PFSK-1 (cell line): ENCODE data around the gene NUP188.

ENCODE experiments used
- FOXP2 ChIP-seq: optimal IDR thresholded peaks from 2 replicates; pipeline ENCODE3; 2011; ENCODE audit warnings: borderline replicate concordance, control low read depth, inconsistent platforms; ENCODE audit not compliant: insufficient read depth; ENCODE audit errors: extremely low read length, extremely low read depth
- POLR2AphosphoS5 ChIP-seq: IDR thresholded peaks from 2 replicates; pipeline ENCODE4 v1.6.1; 2012; ENCODE audit warnings: low read depth, mild to moderate bottlenecking, control low read depth, low read length, moderate library complexity
- SIN3A ChIP-seq: IDR thresholded peaks from 2 replicates; pipeline ENCODE4 v1.6.1; 2012; ENCODE audit warnings: mild to moderate bottlenecking, low read length, moderate library complexity, borderline replicate concordance; ENCODE audit not compliant: insufficient read depth
- TAF1 ChIP-seq: IDR thresholded peaks from 2 replicates; pipeline ENCODE4 v1.6.1; 2012; ENCODE audit warnings: low read length, control low read depth, borderline replicate concordance; ENCODE audit not compliant: insufficient read depth
- TF ChIP-seq, protein P1 (sequence below), 2 experiments: IDR thresholded peaks; 2 replicates each; pipeline versions ENCODE4 v1.6.1 to v1.8.0; 2011 to 2012; ENCODE audit warnings: low read depth in 2 of 2, low read length in 2 of 2, control low read depth in 1 of 2, inconsistent platforms in 1 of 2, mild to moderate bottlenecking in 1 of 2, moderate library complexity in 1 of 2; ENCODE audit not compliant: insufficient read depth in 1 of 2

NUP188 gene

DNA sequence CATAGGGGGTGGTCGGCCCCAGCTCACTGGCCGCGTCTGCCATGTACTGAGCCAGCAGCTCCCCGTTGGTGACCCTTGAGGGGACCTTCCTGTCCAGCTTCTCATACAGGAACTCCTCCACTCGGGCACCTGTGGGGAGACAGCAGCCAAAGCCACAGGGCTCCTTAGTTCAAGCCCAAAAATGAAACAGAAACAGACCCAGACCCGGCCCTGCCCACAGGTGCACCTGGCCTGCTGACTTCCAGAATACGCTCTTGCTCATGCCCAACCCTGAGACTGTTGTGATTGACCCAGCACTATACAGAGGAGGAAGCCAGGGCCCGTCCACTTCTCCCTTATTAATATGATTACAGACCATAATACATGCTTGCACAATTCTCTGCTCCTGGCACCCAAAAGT is 73.6 kb downstream of the NUP188 start:
- TF ChIP-seq POLR2AphosphoS5 (no peak), SIN3A (no peak), TAF1 (no peak), FOXP2 (no peak)
- TF ChIP-seq, protein P1, sequence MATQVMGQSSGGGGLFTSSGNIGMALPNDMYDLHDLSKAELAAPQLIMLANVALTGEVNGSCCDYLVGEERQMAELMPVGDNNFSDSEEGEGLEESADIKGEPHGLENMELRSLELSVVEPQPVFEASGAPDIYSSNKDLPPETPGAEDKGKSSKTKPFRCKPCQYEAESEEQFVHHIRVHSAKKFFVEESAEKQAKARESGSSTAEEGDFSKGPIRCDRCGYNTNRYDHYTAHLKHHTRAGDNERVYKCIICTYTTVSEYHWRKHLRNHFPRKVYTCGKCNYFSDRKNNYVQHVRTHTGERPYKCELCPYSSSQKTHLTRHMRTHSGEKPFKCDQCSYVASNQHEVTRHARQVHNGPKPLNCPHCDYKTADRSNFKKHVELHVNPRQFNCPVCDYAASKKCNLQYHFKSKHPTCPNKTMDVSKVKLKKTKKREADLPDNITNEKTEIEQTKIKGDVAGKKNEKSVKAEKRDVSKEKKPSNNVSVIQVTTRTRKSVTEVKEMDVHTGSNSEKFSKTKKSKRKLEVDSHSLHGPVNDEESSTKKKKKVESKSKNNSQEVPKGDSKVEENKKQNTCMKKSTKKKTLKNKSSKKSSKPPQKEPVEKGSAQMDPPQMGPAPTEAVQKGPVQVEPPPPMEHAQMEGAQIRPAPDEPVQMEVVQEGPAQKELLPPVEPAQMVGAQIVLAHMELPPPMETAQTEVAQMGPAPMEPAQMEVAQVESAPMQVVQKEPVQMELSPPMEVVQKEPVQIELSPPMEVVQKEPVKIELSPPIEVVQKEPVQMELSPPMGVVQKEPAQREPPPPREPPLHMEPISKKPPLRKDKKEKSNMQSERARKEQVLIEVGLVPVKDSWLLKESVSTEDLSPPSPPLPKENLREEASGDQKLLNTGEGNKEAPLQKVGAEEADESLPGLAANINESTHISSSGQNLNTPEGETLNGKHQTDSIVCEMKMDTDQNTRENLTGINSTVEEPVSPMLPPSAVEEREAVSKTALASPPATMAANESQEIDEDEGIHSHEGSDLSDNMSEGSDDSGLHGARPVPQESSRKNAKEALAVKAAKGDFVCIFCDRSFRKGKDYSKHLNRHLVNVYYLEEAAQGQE (IDR thresholded peaks at IDR 0.05; ENCODE audit: insufficient read depth in 1 of 2, low read depth in 2 of 2, low read length in 2 of 2), result no peak

DNA sequence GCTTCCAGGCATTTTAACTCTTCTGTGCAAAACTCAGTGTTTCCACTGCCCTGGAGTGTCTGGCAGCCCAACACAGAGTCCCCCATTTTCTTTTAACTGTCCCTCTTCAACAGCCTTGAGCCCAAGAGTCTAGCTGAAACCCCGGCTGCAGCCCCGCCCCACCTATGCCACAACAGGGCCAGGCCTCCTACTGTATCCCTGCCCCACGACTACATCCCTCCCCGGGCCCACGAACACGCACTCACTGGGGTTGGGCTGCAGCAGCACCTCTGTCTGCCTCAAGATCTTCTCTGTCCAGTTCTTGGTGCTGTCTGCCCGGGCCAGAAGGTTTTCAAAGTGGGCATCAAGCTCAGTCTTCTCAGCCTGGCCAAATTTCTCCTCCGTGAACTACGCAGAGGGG is 74.5 kb downstream of the NUP188 start:
- no peak for TF ChIP-seq FOXP2
- TF ChIP-seq TAF1, result no peak
- TF ChIP-seq, protein P1 (IDR thresholded peaks at IDR 0.05; ENCODE audit: insufficient read depth in 1 of 2, low read depth in 2 of 2, low read length in 2 of 2), result no peak
- no peak for TF ChIP-seq SIN3A
- TF ChIP-seq POLR2AphosphoS5, result no peak

DNA sequence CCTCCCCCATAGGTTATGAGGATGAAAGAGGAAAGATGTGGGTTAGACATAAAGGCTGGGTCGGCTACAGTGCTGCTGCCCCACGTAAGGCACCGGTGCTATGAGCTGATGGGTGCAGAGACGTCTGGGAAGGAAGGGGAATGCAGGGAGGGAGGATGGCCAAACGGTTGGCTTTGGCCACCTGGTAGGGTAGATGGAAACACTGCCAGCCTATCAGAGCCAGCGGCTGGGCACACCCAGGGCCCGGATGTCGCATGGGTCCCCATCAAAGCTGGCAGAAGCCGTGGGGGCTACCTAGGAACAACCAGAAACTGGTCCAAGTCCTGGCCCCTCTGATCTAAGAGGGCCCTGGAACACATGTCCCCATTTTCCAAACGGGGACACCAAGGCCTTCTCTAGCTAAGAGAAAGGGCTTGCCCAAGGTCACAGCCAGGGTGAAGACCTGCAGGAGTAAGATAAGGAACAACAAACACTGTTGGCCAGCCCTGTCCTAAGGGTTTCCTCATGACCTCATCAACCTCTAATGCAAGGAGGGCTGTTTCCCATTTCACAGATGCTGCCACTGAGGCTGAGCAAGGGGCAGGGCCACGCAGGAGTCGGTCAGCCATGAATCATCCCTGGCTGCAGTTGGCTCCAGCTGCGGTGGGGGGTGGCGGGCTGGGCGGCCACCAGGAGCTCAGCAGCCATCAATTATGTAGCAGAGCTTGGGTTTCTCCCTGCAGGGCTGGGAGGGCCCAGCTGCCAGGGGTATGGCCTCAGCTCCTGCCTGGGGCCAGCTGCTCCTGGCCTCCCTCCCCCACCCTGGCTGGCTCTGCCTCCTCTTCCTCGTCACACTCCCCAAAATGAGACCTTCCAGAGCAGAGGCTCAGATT is 75.8 kb downstream of the NUP188 start:
- TF ChIP-seq POLR2AphosphoS5 (no peak), SIN3A (no peak), TAF1 (no peak), FOXP2 (no peak)
- TF ChIP-seq, protein P1 (IDR thresholded peaks at IDR 0.05; ENCODE audit: insufficient read depth in 1 of 2, low read depth in 2 of 2, low read length in 2 of 2), result no peak

DNA sequence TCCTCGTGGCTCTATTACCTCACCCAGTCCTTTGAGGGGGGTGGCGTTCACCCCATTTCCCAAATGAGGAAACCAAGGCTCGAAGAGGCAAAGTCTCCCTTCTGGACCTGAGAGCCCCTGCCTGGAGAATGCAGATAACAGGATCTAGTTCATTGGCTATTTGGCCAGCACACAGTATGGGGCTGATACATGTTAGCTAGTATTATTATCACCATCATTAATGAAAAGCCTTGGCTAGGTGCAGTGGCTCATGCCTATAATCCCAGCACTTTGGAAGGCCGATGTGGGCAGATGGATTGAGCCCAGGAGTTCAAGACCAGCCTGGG is 76.4 kb downstream of the NUP188 start:
- TF ChIP-seq POLR2AphosphoS5 (no peak), FOXP2 (no peak), TAF1 (no peak), SIN3A (no peak)
- TF ChIP-seq, protein P1 (IDR thresholded peaks at IDR 0.05; ENCODE audit: insufficient read depth in 1 of 2, low read depth in 2 of 2, low read length in 2 of 2), result no peak
